ENCODE results near the gene ELAVL2.
"Not testable (repeated sequence)": the region's sequence is repeated elsewhere in the genome, so short reads cannot be mapped to it uniquely, and the experiment has no call there.

DNA sequence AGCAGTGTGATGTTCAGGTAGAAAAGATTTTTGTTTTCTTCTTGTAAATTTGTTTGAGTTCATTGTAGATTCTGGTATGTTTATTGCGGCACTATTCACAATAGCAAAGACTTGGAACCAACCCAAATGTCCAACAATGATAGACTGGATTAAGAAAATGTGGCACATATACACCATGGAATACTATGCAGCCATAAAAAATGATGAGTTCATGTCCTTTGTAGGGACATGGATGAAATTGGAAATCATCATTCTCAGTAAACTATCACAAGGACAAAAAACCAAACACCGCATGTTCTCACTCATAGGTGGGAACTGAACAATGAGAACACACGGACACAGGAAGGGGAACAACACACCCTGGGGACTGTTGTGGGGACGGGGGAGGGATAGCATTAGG lies 103.0 kb downstream of the ELAVL2 start:
- TF ChIP-seq, protein P1, sequence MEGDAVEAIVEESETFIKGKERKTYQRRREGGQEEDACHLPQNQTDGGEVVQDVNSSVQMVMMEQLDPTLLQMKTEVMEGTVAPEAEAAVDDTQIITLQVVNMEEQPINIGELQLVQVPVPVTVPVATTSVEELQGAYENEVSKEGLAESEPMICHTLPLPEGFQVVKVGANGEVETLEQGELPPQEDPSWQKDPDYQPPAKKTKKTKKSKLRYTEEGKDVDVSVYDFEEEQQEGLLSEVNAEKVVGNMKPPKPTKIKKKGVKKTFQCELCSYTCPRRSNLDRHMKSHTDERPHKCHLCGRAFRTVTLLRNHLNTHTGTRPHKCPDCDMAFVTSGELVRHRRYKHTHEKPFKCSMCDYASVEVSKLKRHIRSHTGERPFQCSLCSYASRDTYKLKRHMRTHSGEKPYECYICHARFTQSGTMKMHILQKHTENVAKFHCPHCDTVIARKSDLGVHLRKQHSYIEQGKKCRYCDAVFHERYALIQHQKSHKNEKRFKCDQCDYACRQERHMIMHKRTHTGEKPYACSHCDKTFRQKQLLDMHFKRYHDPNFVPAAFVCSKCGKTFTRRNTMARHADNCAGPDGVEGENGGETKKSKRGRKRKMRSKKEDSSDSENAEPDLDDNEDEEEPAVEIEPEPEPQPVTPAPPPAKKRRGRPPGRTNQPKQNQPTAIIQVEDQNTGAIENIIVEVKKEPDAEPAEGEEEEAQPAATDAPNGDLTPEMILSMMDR (conservative IDR thresholded peaks at IDR 0.05; ENCODE audit: low read depth, low read length): not testable (repeated sequence)
- not testable (repeated sequence) for TF ChIP-seq EZH2 (IDR thresholded peaks at IDR 0.05; ENCODE audit: low read length, unreplicated experiment); EZH2phosphoT487 (IDR thresholded peaks at IDR 0.05; ENCODE audit: borderline replicate concordance, low read length)

All from PC-3 (cell line).